Measurements from ENCODE around the gene PEX11B. TPM values are rescaled to one million over a fixed set of nuclear protein-coding genes. Genes with fewer than 3 reads are reported as not detected.
A peak's percentile ranks its signal among the peaks of the same experiment; 100 is the strongest.

Gene PEX11B
- total and polyA plus RNA-seq, 2 donors from 2014 or later = 35.7 to 50.5 TPM

DNA sequence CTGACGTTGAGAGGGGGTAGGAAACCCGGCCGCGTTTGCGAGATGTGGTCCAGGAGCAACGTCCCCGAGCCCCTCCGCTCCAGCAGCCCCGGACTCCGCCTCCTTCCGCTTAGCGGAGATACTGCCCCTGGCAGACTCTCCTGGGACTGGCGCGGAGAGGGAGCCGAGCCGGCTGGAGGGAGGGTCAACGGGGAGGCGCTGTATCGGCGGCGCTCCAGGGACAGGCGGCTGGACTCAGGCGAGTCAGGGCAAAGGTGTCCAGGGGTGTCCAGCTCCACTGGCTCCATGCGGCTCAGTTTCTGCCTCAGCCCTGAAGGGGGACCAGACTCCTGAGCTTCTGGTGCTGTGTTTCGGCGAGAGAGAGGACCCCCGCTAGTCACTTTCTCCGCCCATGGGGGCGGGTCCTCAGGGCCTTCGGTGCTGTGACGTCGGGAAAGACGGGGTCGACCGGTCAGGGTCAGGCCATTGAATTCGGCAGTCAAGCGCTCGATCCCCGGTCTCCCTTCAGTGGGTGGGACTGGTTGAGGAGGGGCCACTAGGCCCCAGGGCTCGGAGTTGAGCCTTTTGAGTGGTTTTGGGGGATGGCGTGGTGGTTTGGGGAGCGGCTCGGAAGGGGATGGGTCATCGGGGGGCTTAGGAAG is 42.1 kb upstream of the PEX11B start:
- peak; percentile 84 to 95 (median 92) for DNase-seq
- Histone ChIP-seq H3K27ac (ENCODE audit: low read depth in 2 of 2, low read length in 2 of 2) (peak overlapping the region; percentile 77 to 86), H3K4me3 (ENCODE audit: low read length in 3 of 3) (peak overlapping the region; percentile 73 to 75 (median 74)), H3K9me3 (ENCODE audit: control insufficient read depth in 2 of 3, insufficient read depth in 1 of 3, low read length in 3 of 3) (no peaks in the 10 kb centered on the region), H3K27me3 (ENCODE audit: control insufficient read depth, insufficient read depth, low read length) (no peaks in the 10 kb centered on the region), H3K4me1 (ENCODE audit: control insufficient read depth in 2 of 3, insufficient read depth in 2 of 3, low read depth in 1 of 3, low read length in 3 of 3) (peaks cover 6 to 32% (median 15%) of the 10 kb centered on the region in 3 donors), H3K36me3 (ENCODE audit: control insufficient read depth in 2 of 3, insufficient read depth in 3 of 3, low read length in 3 of 3) (no peaks in the 10 kb centered on the region), H3K9ac (ENCODE audit: low read length in 3 of 3) (peak overlapping the region; percentile 62 to 86 (median 72))
- peak; percentile 2 for TF ChIP-seq CTCF (IDR thresholded peaks at IDR 0.05; ENCODE audit: borderline replicate concordance, extremely low read depth, insufficient read depth)
- FAIRE-seq = no peak
- intact Hi-C loops (cut with DNase I) = no loop called here

GRCh38 chr1:145959957-145960467 is 41.5 kb upstream of the PEX11B start:
- no peak for TF ChIP-seq CTCF (IDR thresholded peaks at IDR 0.05; ENCODE audit: borderline replicate concordance, extremely low read depth, insufficient read depth)
- intact Hi-C loops (cut with DNase I) = no loop called here
- Histone ChIP-seq H3K27ac (ENCODE audit: low read depth in 2 of 2, low read length in 2 of 2) (no peak overlapping the region), H3K4me3 (ENCODE audit: low read length in 3 of 3) (peak overlapping the region in 2 of 3 donors; percentile 73 to 75), H3K27me3 (ENCODE audit: control insufficient read depth, insufficient read depth, low read length) (no peaks in the 10 kb centered on the region), H3K36me3 (ENCODE audit: control insufficient read depth in 2 of 3, insufficient read depth in 3 of 3, low read length in 3 of 3) (no peaks in the 10 kb centered on the region), H3K9ac (ENCODE audit: low read length in 3 of 3) (peak overlapping the region in 1 of 3 donors; percentile 35), H3K4me1 (ENCODE audit: control insufficient read depth in 2 of 3, insufficient read depth in 2 of 3, low read depth in 1 of 3, low read length in 3 of 3) (peaks cover 6 to 35% (median 15%) of the 10 kb centered on the region in 3 donors), H3K9me3 (ENCODE audit: control insufficient read depth in 2 of 3, insufficient read depth in 1 of 3, low read length in 3 of 3) (no peaks in the 10 kb centered on the region)
- DNase-seq = no peak
- no peak for FAIRE-seq

DNA sequence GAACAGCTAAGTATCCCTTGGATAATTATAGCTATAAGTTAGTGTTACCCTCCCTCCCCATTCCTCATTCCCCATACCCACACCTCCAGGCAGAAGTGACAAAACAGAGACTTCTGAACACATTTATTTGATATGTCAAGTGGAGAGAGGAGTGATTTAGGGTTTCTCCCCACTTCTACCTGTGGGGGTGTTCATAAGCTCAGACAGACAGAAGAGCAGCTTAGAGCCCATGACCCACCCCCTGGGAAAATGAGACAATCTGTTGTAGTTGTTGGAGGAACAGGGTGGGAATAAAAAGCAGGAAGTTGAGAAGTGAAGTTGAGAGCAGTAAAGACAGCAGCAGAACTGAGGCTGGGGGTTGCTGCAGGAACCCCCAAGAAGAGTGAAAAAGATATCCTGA is 40.8 kb upstream of the PEX11B start:
- intact Hi-C loops (cut with DNase I) = no loop called here
- no peaks in the 10 kb centered on the region for H3K9me3 ChIP-seq (ENCODE audit: control insufficient read depth in 2 of 3, insufficient read depth in 1 of 3, low read length in 3 of 3)
- FAIRE-seq (no peak), DNase-seq (no peak)
- no peak overlapping the region for H3K4me3 ChIP-seq (ENCODE audit: low read length in 3 of 3)
- no peaks in the 10 kb centered on the region for H3K27me3 ChIP-seq (ENCODE audit: control insufficient read depth, insufficient read depth, low read length)
- no peak for TF ChIP-seq CTCF (IDR thresholded peaks at IDR 0.05; ENCODE audit: borderline replicate concordance, extremely low read depth, insufficient read depth)
- no peaks in the 10 kb centered on the region for H3K36me3 ChIP-seq (ENCODE audit: control insufficient read depth in 2 of 3, insufficient read depth in 3 of 3, low read length in 3 of 3)
- H3K9ac ChIP-seq (ENCODE audit: low read length in 3 of 3) = no peak overlapping the region
- no peak overlapping the region for H3K27ac ChIP-seq (ENCODE audit: low read depth in 2 of 2, low read length in 2 of 2)
- H3K4me1 ChIP-seq (ENCODE audit: control insufficient read depth in 2 of 3, insufficient read depth in 2 of 3, low read depth in 1 of 3, low read length in 3 of 3) = peaks cover 6 to 34% (median 15%) of the 10 kb centered on the region in 3 donors

Data from kidney (tissue), 14 donors.